Activated T-cell treated with anti-CD3 and anti-CD28 coated beads, Interleukin-2, amount 50 U/mL, for 24 hours (primary cell): ENCODE measurements around the gene CROT.

Experiments
- DNase-seq: peaks from one replicate; pipeline ENCODE4 v3.0.0-alpha.2; 2020
- H3K27ac Mint-ChIP-seq: 2 replicates; pipeline ENCODE4 v1.8.0; 2020; ENCODE audit warnings: mild to moderate bottlenecking, mixed read lengths
- H3K27me3 Mint-ChIP-seq: 2 replicates; pipeline ENCODE4 v1.8.0; 2020; ENCODE audit warnings: mixed read lengths
- H3K36me3 Mint-ChIP-seq: 2 replicates; pipeline ENCODE4 v1.8.0; 2020; ENCODE audit warnings: low read depth, mixed read lengths
- H3K4me1 Mint-ChIP-seq: 2 replicates; pipeline ENCODE4 v1.8.0; 2020; ENCODE audit warnings: low read depth, mixed read lengths
- H3K4me3 Mint-ChIP-seq: 2 replicates; pipeline ENCODE4 v1.8.0; 2020; ENCODE audit warnings: mild to moderate bottlenecking, moderate library complexity, mixed read lengths
- H3K9me3 Mint-ChIP-seq: 2 replicates; pipeline ENCODE4 v1.8.0; 2020; ENCODE audit warnings: mixed read lengths

The CROT gene

DNA sequence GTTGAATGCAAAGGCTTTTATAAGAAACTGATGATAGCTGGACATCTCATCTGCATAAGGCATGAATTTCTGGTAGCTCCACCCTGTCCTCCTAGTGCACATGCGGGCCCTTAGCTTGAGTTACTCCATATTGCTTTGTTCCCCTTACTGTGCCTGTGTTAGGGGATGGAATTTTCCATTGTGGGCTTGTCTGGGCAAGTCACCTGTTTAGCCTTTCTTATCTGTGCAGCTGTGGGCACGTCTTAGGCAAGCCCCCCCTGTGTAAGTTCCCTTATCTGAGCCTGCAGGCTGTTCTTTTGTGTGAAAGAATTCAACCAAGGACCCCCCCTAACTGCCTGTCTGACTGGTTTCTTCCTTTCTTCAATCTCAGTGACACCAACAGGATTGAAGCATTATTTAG lies 14.5 kb upstream of the CROT start:
- Mint-ChIP-seq H3K36me3 (peaks cover 73% of the 10 kb centered on the region), H3K4me3 (no peak overlapping the region), H3K27ac (no peak overlapping the region), H3K27me3 (no peaks in the 10 kb centered on the region), H3K4me1 (no peaks in the 10 kb centered on the region), H3K9me3 (peaks cover 36% of the 10 kb centered on the region)
- no peak for DNase-seq

GRCh38 chr7:87331687-87332252 lies 13.7 kb upstream of the CROT start:
- H3K4me1 Mint-ChIP-seq: no peaks in the 10 kb centered on the region
- H3K27me3 Mint-ChIP-seq: no peaks in the 10 kb centered on the region
- no peak for DNase-seq
- H3K36me3 Mint-ChIP-seq: peaks cover 71% of the 10 kb centered on the region
- no peak overlapping the region for H3K27ac Mint-ChIP-seq
- H3K9me3 Mint-ChIP-seq: peaks cover 34% of the 10 kb centered on the region
- no peak overlapping the region for H3K4me3 Mint-ChIP-seq

DNA sequence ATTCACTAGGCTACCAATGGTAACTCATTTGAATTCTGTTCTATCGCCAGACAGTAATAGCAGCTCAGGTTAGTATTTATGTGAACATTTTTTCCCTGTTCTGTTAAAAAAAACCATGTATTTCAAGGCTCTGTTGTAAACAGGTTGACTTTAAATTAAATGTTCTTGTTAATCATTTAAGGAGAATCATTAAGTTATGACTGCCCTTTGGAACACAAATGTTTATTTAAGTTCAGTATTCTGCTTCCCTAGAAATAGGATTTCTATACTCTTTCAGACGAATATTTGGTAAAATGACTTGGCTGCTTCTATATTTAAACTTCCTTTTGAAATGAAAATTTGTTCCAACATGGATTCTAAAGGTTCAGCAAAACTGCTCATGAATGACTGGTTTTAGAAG lies 13.1 kb upstream of the CROT start:
- Mint-ChIP-seq H3K4me1 (no peaks in the 10 kb centered on the region), H3K9me3 (peaks cover 29% of the 10 kb centered on the region), H3K4me3 (no peak overlapping the region), H3K36me3 (peaks cover 68% of the 10 kb centered on the region), H3K27ac (no peak overlapping the region), H3K27me3 (no peaks in the 10 kb centered on the region)
- no peak for DNase-seq

DNA sequence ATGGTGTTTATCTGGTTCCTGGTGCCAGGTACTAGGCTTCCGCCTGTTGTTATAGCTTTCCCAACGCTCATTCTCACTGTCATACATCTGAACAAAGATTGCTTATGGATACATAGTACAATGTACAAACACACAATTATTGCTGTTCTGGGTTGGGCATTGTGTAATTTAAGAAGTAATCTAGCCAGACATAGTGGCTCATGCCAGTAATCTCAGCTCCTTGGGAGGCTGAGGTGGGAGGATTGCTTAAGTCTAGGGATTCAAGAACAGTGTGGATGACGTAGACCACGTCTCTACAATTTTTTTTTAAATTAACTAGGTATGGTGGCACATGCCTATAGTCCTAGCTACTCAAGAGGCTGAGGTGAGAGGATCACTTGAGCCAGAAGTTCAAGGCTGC lies 9.3 kb upstream of the CROT start:
- Mint-ChIP-seq H3K4me3 (no peak overlapping the region), H3K27ac (no peak overlapping the region), H3K4me1 (no peaks in the 10 kb centered on the region), H3K36me3 (peaks cover 50% of the 10 kb centered on the region), H3K9me3 (peaks cover under 1% of the 10 kb centered on the region), H3K27me3 (no peaks in the 10 kb centered on the region)
- DNase-seq: no peak

GRCh38 chr7:87337331-87337730 lies 8.1 kb upstream of the CROT start:
- no peaks in the 10 kb centered on the region for H3K9me3 Mint-ChIP-seq
- DNase-seq: no peak
- H3K4me3 Mint-ChIP-seq: no peak overlapping the region
- H3K27me3 Mint-ChIP-seq: no peaks in the 10 kb centered on the region
- H3K36me3 Mint-ChIP-seq: peaks cover 48% of the 10 kb centered on the region
- no peak overlapping the region for H3K27ac Mint-ChIP-seq
- peaks cover 8% of the 10 kb centered on the region for H3K4me1 Mint-ChIP-seq

- Mint-ChIP-seq H3K36me3 (peaks cover 42% of the 10 kb centered on the region), H3K27me3 (no peaks in the 10 kb centered on the region), H3K4me3 (no peak overlapping the region), H3K27ac (no peak overlapping the region), H3K9me3 (no peaks in the 10 kb centered on the region), H3K4me1 (peaks cover 25% of the 10 kb centered on the region)
- DNase-seq: no peak
These were observed 6.0 kb upstream of the CROT start for GRCh38 chr7:87339373-87339897.

- Mint-ChIP-seq H3K4me1 (peaks cover 33% of the 10 kb centered on the region), H3K4me3 (no peak overlapping the region), H3K36me3 (peaks cover 38% of the 10 kb centered on the region), H3K27me3 (no peaks in the 10 kb centered on the region), H3K27ac (no peak overlapping the region), H3K9me3 (no peaks in the 10 kb centered on the region)
- DNase-seq: no peak
These were observed 4.0 kb upstream of the CROT start for GRCh38 chr7:87341441-87341840.

DNA sequence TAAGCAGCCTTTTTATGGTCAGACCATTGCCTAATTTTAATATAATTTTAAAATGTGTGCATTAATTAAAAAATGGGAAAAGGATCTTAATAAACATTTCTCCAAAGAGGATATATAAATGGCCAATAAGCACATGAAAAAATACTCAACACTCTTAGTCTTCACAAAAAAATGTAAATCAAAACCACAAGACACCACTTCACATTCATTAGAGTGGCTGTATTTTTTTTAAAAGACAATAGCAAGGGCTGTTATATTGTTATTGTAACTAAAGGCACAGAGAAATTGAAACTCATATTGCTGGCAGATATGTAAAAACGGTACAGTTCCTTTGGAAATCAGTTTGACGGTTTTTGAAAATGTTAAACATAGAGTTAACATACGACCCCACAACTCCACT lies 3.2 kb upstream of the CROT start:
- DNase-seq: no peak
- H3K4me3 Mint-ChIP-seq: no peak overlapping the region
- H3K27ac Mint-ChIP-seq: no peak overlapping the region
- H3K4me1 Mint-ChIP-seq: peaks cover 40% of the 10 kb centered on the region
- H3K36me3 Mint-ChIP-seq: peaks cover 37% of the 10 kb centered on the region
- no peaks in the 10 kb centered on the region for H3K9me3 Mint-ChIP-seq
- no peaks in the 10 kb centered on the region for H3K27me3 Mint-ChIP-seq

DNA sequence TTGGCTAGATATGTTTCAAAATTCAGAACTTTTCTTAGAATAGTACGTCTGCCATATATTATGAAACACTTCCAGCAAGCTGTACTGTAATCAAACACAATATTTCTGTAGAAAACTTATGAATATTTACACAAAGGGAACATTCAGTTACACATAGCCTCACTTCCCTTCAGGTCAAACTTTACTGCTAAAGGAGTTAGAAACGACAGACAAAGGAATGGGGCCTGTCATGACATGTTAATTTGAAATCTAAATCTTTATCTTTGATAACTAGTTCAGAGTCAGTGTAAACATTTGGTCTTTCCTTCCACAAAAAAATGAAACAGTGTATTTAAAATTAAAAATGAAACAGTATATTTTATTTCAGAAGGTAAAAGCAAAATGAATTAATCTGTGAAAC lies 1.0 kb upstream of the CROT start:
- H3K27ac Mint-ChIP-seq: peak overlapping the region; percentile 89
- no peak for DNase-seq
- H3K27me3 Mint-ChIP-seq: no peaks in the 10 kb centered on the region
- peaks cover 43% of the 10 kb centered on the region for H3K4me1 Mint-ChIP-seq
- peaks cover 43% of the 10 kb centered on the region for H3K36me3 Mint-ChIP-seq
- peak overlapping the region; percentile 92 for H3K4me3 Mint-ChIP-seq
- H3K9me3 Mint-ChIP-seq: no peaks in the 10 kb centered on the region

DNA sequence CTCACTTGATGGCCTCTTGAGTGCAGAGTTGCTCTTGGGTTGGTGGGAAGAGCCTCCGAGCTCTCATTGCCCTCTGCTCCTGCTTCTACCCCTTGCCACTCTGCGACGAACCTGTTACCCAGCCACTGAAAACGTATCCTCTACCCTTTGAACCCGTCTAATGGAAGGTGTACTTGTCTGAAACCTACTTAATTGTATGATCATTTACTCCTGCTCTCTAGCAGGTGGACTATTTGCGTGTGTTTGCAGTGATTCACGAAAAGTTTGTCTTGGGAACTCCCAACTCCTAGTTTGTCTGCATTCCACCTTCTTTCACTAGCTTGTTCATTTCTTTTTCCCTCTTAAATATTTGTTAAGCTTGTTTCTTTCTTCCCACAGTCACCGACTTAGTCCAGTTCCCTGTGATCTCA lies 503 bp downstream of the CROT start:
- Mint-ChIP-seq H3K4me1 (peaks cover 43% of the 10 kb centered on the region), H3K9me3 (no peaks in the 10 kb centered on the region), H3K4me3 (peak overlapping the region; percentile 92), H3K36me3 (peaks cover 46% of the 10 kb centered on the region), H3K27me3 (no peaks in the 10 kb centered on the region), H3K27ac (peak overlapping the region; percentile 89)
- no peak for DNase-seq

DNA sequence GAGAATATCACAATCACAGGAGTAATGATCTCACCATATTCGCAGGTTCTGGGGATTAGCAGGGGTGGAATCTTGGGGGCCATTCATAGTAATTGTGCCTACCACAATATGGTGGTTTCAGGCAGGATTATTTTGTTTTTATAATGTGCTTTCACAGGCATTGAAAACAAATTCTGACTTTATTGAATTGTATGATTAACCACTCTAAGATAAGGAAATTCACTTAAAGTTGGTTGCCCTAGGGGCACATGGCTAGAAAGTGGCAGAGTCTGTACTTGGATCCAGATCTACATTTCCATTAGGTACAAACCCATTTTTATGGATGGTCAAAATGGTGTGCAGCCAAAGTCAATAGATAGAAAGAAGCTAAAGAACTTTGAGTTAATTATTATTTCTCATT lies 1.7 kb downstream of the CROT start:
- DNase-seq: no peak
- no peak overlapping the region for H3K27ac Mint-ChIP-seq
- H3K36me3 Mint-ChIP-seq: peaks cover 49% of the 10 kb centered on the region
- peaks cover 37% of the 10 kb centered on the region for H3K4me1 Mint-ChIP-seq
- H3K27me3 Mint-ChIP-seq: no peaks in the 10 kb centered on the region
- peak overlapping the region; percentile 92 for H3K4me3 Mint-ChIP-seq
- H3K9me3 Mint-ChIP-seq: no peaks in the 10 kb centered on the region

- Mint-ChIP-seq H3K4me3 (no peak overlapping the region), H3K27me3 (no peaks in the 10 kb centered on the region)
- no peak for DNase-seq
These were observed 2.2 kb downstream of the CROT start for GRCh38 chr7:87347664-87348063.

GRCh38 chr7:87354749-87355148 lies 9.3 kb downstream of the CROT start:
- Mint-ChIP-seq H3K27ac (no peak overlapping the region), H3K4me3 (no peak overlapping the region), H3K9me3 (peaks cover 9% of the 10 kb centered on the region), H3K36me3 (peaks cover 77% of the 10 kb centered on the region), H3K4me1 (no peaks in the 10 kb centered on the region), H3K27me3 (no peaks in the 10 kb centered on the region)
- no peak for DNase-seq

More at GRCh38 chr7:87347664-87348063, 2.2 kb downstream of the CROT start:
- Mint-ChIP-seq H3K36me3 (peaks cover 52% of the 10 kb centered on the region), H3K4me1 (peaks cover 32% of the 10 kb centered on the region), H3K9me3 (no peaks in the 10 kb centered on the region), H3K27ac (no peak overlapping the region)

DNA sequence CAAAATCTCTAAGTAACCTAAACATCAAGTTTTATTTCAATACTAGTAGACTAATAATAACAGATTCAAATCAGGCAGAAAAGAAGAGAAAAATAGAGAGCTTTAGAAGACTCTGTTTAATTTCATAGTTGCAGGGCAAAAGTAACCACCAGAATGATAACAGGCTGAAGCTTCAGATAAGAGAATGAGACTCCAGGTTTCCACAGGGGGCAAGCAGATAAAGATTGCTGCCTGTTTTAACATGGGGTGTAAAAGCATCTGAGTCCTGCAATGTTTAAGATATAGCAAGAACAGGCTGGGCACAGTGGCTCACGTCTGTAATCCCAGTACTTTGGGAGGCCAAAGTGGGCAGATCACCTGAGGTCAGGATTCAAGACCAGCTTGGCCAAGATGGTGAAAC lies 11.0 kb downstream of the CROT start:
- H3K4me1 Mint-ChIP-seq: no peaks in the 10 kb centered on the region
- peaks cover 70% of the 10 kb centered on the region for H3K36me3 Mint-ChIP-seq
- H3K27me3 Mint-ChIP-seq: no peaks in the 10 kb centered on the region
- peaks cover 9% of the 10 kb centered on the region for H3K9me3 Mint-ChIP-seq
- H3K4me3 Mint-ChIP-seq: no peak overlapping the region
- H3K27ac Mint-ChIP-seq: no peak overlapping the region
- DNase-seq: no peak

DNA sequence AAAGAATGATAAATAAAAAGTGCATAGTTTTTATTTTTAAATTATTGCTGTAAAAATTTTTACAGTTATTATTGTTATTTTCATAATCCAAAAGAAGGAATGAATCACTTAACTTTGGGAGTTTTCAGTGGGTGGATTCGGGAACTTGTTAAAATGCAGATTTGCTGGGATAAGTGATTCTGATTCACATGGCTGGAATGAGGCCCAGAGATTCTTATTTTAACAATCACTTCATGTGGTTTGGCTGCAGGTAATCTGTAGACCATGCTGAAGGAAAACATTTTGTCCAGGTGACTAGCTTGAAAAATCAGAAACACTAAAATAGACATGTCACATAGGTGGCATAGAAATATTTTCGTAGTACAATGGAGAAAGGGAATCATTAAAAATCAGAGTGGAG lies 13.9 kb downstream of the CROT start:
- Mint-ChIP-seq H3K9me3 (peaks cover 3% of the 10 kb centered on the region), H3K4me1 (no peaks in the 10 kb centered on the region), H3K4me3 (no peak overlapping the region), H3K27me3 (no peaks in the 10 kb centered on the region), H3K36me3 (peaks cover 54% of the 10 kb centered on the region), H3K27ac (no peak overlapping the region)
- no peak for DNase-seq

DNA sequence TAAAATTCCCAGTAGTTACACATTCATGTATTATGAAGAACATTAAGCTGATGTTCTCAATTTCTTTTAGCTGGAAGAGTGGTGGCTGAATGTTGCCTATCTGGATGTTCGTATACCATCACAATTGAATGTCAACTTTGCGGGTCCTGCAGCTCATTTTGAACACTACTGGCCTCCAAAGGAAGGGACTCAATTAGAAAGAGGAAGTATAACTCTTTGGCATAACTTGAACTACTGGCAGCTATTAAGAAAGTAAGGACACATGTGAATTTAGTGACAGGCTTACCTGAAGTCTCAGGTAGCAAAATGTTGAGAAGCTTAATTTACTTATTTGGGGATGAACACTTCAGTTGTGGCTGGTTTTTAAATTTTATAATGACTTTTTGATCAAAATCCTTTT lies 15.9 kb downstream of the CROT start:
- H3K36me3 Mint-ChIP-seq: peaks cover 35% of the 10 kb centered on the region
- no peak for DNase-seq
- H3K4me3 Mint-ChIP-seq: no peak overlapping the region
- H3K4me1 Mint-ChIP-seq: no peaks in the 10 kb centered on the region
- no peaks in the 10 kb centered on the region for H3K9me3 Mint-ChIP-seq
- H3K27me3 Mint-ChIP-seq: no peaks in the 10 kb centered on the region
- H3K27ac Mint-ChIP-seq: no peak overlapping the region
